GM19035 (cell line): ENCODE results near the gene ANKK1.

Source experiments
- ATAC-seq: cut with Tn5 transposase; IDR thresholded peaks from one replicate; pipeline ENCODE4 v1.9.1; 2021; ENCODE audit not compliant: unreplicated experiment

Gene ANKK1

DNA sequence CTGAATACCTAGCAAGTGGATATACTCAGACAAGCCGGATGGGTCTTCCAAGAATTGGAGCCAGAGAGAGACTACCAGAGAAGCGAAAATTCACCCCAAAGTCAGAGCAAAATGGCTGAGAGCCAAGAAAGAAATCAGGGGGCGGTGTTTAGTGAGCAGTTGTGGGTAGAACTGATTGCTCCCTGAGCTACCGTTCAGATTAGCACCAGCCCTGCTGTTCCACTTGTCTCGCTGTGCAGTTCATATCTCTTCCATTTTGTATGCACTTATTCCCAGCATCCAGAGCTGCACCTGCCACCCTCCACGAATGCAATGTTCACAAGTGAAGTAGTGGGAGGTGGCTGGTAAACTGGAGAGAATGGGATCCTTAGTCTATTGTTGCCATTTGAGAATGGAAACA, 62.2 kb downstream of the ANKK1 start:
- ATAC-seq = no peak
